NT2/D1 (cell line): Measurements from ENCODE around the gene PRRG1.
"Not testable (repeated sequence)": the region's sequence is repeated elsewhere in the genome, so short reads cannot be mapped to it uniquely, and the experiment has no call there.

Experiments used
- DNase-seq: peaks from one replicate; pipeline ENCODE4 v3.0.0-alpha.2; 2011; ENCODE audit warnings: low read depth, low spot score
- H3K27me3 ChIP-seq: 2 replicates; pipeline ENCODE4 v1.6.0; 2011; ENCODE audit warnings: mild to moderate bottlenecking; ENCODE audit not compliant: insufficient read length, insufficient read depth
- H3K36me3 ChIP-seq: 2 replicates; pipeline ENCODE4 v1.6.1; 2011; ENCODE audit warnings: mild to moderate bottlenecking, low read length, mixed read lengths; ENCODE audit not compliant: insufficient read depth, insufficient read length
- H3K4me1 ChIP-seq: 2 replicates; pipeline ENCODE4 v1.5.1; 2011; ENCODE audit not compliant: insufficient read depth, insufficient read length
- H3K4me3 ChIP-seq: 2 replicates; pipeline ENCODE4 v1.5.1; 2011; ENCODE audit warnings: low read depth; ENCODE audit not compliant: insufficient read length
- H3K9ac ChIP-seq: 2 replicates; pipeline ENCODE4 v1.6.0; 2011; ENCODE audit warnings: low read depth; ENCODE audit not compliant: insufficient read length
- H3K9me3 ChIP-seq: 2 replicates; pipeline ENCODE4 v1.5.1; 2011; ENCODE audit warnings: mild to moderate bottlenecking, low read length; ENCODE audit not compliant: insufficient read depth
- SUZ12 ChIP-seq: IDR thresholded peaks from 2 replicates; pipeline ENCODE4 v1.6.1; 2011; ENCODE audit not compliant: insufficient read length, insufficient read depth; ENCODE audit errors: extremely low read depth
- YY1 ChIP-seq: IDR thresholded peaks from 2 replicates; pipeline ENCODE4 v1.6.1; 2011; ENCODE audit not compliant: insufficient read length, insufficient read depth
- ZNF274 ChIP-seq: IDR thresholded peaks from 2 replicates; pipeline ENCODE4 v1.6.1; 2011; ENCODE audit warnings: mild to moderate bottlenecking, low read depth, low read length

Gene PRRG1

GRCh38 chrX:37407736-37408135 lies 58.6 kb downstream of the PRRG1 start:
- TF ChIP-seq YY1 (no peak), SUZ12 (no peak), ZNF274 (no peak)
- Histone ChIP-seq H3K4me1 (no peaks in the 10 kb centered on the region), H3K9ac (no peak overlapping the region), H3K9me3 (peaks cover 6% of the 10 kb centered on the region), H3K36me3 (peaks cover 11% of the 10 kb centered on the region), H3K4me3 (no peak overlapping the region), H3K27me3 (no peaks in the 10 kb centered on the region)
- no peak for DNase-seq

GRCh38 chrX:37409278-37409677 lies 60.1 kb downstream of the PRRG1 start:
- DNase-seq, result no peak
- Histone ChIP-seq H3K9ac (no peak overlapping the region), H3K9me3 (peaks cover 6% of the 10 kb centered on the region), H3K27me3 (no peaks in the 10 kb centered on the region), H3K4me3 (no peak overlapping the region), H3K4me1 (no peaks in the 10 kb centered on the region), H3K36me3 (peaks cover 11% of the 10 kb centered on the region)
- TF ChIP-seq ZNF274 (no peak), YY1 (no peak), SUZ12 (no peak)

- Histone ChIP-seq H3K9me3 (no peaks in the 10 kb centered on the region), H3K4me1 (no peaks in the 10 kb centered on the region), H3K9ac (no peak overlapping the region), H3K27me3 (no peaks in the 10 kb centered on the region), H3K36me3 (no peaks in the 10 kb centered on the region), H3K4me3 (no peak overlapping the region)
- no peak for TF ChIP-seq YY1
- TF ChIP-seq SUZ12, result no peak
- no peak for TF ChIP-seq ZNF274
- no peak for DNase-seq
Measured at GRCh38 chrX:37420185-37420584, 71.0 kb downstream of the PRRG1 start.

GRCh38 chrX:37420756-37421155 lies 71.6 kb downstream of the PRRG1 start:
- Histone ChIP-seq H3K36me3 (no peaks in the 10 kb centered on the region), H3K4me3 (no peak overlapping the region), H3K9me3 (no peaks in the 10 kb centered on the region), H3K4me1 (no peaks in the 10 kb centered on the region), H3K9ac (no peak overlapping the region), H3K27me3 (no peaks in the 10 kb centered on the region)
- DNase-seq, result no peak
- no peak for TF ChIP-seq ZNF274

DNA sequence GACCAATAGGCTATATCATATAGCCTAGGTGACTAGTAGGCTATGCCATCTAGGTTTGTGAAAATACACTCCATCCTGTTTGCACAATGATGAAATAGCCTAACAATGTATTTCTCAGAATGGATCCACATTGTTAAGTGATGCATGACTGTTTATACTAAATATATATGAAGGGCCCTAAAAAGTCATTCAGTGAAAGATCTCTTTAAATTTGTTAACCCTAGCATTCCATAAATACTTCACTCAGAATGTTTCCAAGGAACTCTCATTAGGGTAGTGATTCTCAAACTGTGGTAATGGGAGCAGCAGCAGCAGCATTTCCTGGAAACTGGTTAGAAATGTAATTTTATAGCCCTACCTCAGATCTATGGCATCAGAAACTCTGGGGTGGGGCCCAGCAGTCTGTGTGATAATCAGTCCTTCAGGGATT lies 74.9 kb downstream of the PRRG1 start:
- TF ChIP-seq ZNF274 (no peak), YY1 (no peak), SUZ12 (no peak)
- no peak for DNase-seq
- H3K9ac ChIP-seq, result no peak overlapping the region

GRCh38 chrX:37425370-37425769 lies 76.2 kb downstream of the PRRG1 start:
- H3K9ac ChIP-seq, result no peak overlapping the region
- no peak for TF ChIP-seq SUZ12
- no peak for TF ChIP-seq ZNF274
- no peak for TF ChIP-seq YY1
- no peak overlapping the region for H3K4me3 ChIP-seq
- H3K4me1 ChIP-seq, result no peaks in the 10 kb centered on the region
- peaks cover 6% of the 10 kb centered on the region for H3K36me3 ChIP-seq
- DNase-seq, result no peak
- no peaks in the 10 kb centered on the region for H3K27me3 ChIP-seq
- H3K9me3 ChIP-seq, result no peaks in the 10 kb centered on the region

More for the DNA sequence above, 74.9 kb downstream of the PRRG1 start:
- Histone ChIP-seq H3K36me3 (peaks cover 6% of the 10 kb centered on the region), H3K4me1 (no peaks in the 10 kb centered on the region), H3K9me3 (no peaks in the 10 kb centered on the region), H3K4me3 (no peak overlapping the region), H3K27me3 (no peaks in the 10 kb centered on the region)

DNA sequence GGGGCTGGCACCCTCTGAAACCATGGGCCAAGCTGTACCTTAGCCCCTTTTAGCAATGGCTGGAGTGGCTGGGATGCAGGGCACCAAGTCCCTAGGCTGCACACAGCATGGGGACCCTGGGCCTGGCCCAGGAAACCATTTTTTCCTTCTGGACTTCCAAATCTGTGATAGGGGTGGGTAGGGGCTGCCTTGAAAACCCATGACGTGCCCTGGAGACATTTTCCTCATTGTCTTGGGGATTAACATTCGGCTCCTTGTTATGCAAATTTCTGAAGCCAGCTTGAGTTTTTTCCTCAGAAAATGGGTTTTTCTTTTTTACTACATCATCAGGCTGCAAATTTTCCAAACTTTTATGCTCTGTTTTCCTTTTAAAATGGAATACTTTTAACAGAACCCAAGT lies 79.8 kb downstream of the PRRG1 start:
- peak; percentile 28 for DNase-seq
- not testable (repeated sequence) for H3K4me3 ChIP-seq, H3K9me3 ChIP-seq, H3K4me1 ChIP-seq, H3K27me3 ChIP-seq, H3K9ac ChIP-seq, H3K36me3 ChIP-seq

DNA sequence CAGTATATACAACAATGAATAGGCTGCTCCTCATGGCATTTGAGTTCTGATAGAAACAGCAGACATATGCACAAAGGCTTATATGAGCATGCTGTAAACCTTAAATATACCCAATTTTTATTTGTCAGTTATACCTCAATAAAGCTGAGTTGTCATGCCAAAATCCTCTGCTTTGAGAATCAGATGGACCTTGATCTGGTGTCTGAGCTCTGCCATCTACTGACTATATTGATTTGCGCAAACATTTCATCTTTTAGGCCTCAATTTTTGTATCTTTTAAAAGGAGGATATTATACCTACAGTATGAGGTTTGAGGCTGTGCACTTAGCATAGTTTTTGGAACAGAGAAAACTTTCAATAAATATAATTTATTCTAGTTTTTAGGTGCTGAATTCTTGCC lies 85.2 kb downstream of the PRRG1 start:
- no peaks in the 10 kb centered on the region for H3K9me3 ChIP-seq
- no peak for TF ChIP-seq YY1
- no peak for TF ChIP-seq SUZ12
- TF ChIP-seq ZNF274, result no peak
- no peak overlapping the region for H3K9ac ChIP-seq
- no peaks in the 10 kb centered on the region for H3K27me3 ChIP-seq
- no peak for DNase-seq
- no peak overlapping the region for H3K4me3 ChIP-seq
- H3K36me3 ChIP-seq, result no peaks in the 10 kb centered on the region
- H3K4me1 ChIP-seq, result no peaks in the 10 kb centered on the region
